GM18517 (cell line): ENCODE data around the gene SIX2.

Experiments used
- ATAC-seq: cut with Tn5 transposase; IDR thresholded peaks from one replicate; pipeline ENCODE4 v1.9.1; 2021; ENCODE audit warnings: mild to moderate bottlenecking, moderate library complexity; ENCODE audit not compliant: unreplicated experiment

SIX2 gene

GRCh38 chr2:45003579-45004551, 5.4 kb downstream of the SIX2 start:
- ATAC-seq, result no peak

DNA sequence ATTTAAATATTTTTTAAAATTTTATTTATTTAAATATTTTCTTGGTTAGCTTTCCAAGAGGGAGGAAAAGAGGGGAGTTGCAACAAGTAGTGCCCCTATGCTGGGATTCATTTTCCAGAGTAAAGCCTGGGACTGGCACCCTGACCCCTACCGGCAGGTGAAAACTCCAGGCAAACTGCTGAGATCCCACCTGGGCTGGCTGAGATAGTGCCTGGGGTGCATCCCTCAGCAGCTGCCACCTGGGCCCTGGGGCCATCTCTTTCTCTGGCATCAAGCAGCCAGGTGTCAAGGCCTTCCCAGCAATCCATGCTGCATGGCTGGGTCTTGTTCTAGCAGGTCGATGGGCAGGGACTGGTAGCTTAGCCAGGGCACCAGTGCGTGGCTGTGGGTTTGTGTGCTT, 6.6 kb downstream of the SIX2 start:
- no peak for ATAC-seq

DNA sequence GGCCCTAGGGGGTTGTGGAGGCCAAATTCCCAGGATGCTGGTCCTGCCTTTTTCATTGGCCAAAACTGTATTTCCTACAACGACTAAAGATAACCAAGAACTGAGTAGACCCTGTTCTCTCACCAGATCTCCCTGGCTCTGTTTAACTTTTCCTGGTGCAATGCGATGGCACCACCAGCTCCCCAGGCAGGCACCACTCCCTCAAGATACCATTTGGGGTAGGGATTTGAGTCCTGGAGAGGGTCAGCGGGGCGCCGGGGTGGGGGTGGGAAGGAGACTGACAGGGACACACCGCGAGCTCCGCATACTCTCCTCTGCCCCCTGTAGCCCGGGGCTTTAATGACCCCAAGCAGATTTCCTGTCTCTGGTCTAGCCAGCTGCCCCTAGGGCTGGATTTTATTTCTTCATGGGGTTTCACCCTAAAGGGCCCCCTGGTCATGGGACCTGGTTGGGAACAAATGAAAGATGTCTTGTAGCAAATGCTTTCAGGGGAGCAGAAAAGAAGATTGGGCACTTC, 7.3 kb downstream of the SIX2 start:
- ATAC-seq, result no peak

- no peak for ATAC-seq
Measured at GRCh38 chr2:45000921-45001868, 8.1 kb downstream of the SIX2 start.

GRCh38 chr2:45000341-45000901, 8.8 kb downstream of the SIX2 start:
- ATAC-seq, result no peak

- no peak for ATAC-seq
Measured at GRCh38 chr2:44999540-44999939, 9.7 kb downstream of the SIX2 start.

- ATAC-seq, result no peak
Measured at GRCh38 chr2:44997963-44998362, 11.3 kb downstream of the SIX2 start.

DNA sequence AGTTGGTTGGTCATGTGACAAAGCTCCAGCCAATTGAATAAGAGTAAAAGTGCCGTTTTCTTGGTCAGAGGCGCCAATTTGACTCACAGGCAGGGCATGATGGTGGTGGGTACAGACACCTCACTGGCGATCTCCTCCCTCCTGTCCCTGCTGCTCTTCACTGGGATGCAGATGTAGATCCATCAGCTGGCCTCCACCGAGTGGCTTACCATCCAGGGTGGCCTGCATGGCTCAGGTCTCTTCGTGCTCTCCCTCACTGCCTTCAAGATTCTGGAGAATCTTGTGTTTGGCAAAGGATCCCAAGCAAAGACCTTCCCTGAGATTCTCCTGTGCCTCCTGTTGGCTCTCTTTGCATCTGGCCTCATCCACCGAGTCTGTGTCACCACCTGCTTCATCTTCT, 12.9 kb downstream of the SIX2 start:
- ATAC-seq, result no peak

- ATAC-seq, result no peak
Measured at GRCh38 chr2:44994377-44994776, 14.9 kb downstream of the SIX2 start.

DNA sequence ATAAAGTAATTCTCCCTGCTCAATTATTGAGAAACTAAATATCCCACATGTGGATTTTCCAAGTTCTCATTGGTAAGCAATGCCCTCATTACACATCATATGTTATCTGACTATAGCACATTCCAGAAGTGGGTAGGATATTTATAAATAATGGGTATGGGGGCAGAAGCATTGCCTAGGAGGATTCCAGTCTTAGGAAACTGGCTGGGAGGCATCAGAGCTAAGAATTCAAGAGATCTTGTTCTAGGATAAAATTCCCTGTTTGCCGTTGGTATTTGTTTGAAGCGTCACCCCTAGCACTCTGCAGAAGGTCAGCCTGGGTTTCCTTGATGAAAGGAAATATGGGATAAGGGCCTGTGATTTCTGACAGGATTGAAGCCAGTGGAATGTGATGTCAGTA, 20.1 kb downstream of the SIX2 start:
- ATAC-seq, result no peak

- ATAC-seq, result no peak
Measured at GRCh38 chr2:44983836-44984604, 25.2 kb downstream of the SIX2 start.

GRCh38 chr2:44981714-44982108, 27.5 kb downstream of the SIX2 start:
- ATAC-seq, result no peak

GRCh38 chr2:44980751-44981713, 28.2 kb downstream of the SIX2 start:
- ATAC-seq, result no peak

DNA sequence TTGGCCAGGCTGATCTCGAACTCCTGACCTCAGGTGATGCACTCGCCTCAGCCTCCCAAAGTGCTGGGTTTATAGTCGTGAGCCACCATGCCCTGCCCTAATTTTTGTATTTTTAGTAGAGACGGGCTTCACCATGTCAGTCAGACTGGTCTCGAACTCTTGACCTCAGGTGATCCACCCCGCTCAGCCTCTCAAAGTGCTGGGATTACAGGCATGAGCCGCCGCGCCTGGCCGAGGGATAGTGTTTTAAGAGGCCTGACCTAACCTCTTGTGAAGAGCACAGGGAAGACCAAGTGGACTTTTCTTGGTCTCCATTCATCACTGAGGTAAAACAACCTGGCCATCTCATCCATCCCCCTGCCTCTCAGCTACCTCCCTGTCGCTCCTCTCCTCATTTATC, 29.7 kb downstream of the SIX2 start:
- ATAC-seq, result no peak

- ATAC-seq, result no peak
Measured at GRCh38 chr2:44975571-44976450, 33.4 kb downstream of the SIX2 start.

DNA sequence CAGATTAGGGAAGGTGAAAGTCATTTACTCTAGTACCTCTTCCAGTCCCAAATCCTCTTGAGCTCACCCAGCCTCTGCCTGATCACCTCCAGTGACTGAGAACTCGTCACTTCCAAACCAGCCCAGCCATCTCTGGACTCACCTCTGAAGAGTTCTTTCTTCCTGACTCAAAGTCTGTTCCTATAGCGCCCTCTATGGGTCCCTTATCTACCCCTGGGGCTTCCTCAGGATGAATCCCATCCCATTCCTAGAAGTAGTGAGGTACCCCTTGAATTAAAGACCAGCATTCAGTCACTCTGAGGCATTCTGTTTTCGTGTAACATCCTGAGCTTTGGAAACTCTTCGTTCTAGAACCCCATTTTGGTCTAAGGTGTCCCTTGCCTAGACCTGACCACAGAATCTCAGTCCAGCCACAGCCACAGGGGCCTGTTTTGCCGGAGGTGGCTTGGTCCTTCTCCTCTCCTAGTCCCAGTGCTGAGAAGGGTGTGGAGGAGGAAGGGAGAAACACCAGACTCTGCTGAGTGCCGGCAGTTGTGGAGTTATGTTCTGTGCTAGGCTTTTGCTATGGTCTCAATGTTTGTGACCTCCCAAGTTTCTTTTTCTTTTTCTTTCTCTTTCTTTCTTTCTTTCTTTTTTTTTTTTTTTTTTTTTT, 35.1 kb downstream of the SIX2 start:
- no peak for ATAC-seq

- ATAC-seq, result no peak
Measured at GRCh38 chr2:44972771-44973535, 36.3 kb downstream of the SIX2 start.
